BLaER1 treated with 17β-estradiol and CSF1 and Interleukin-3, amounts not matched to agents 10 nM and 100 nM (cell line): ENCODE data around the gene PIKFYVE.

Source experiments
- H3K27ac ChIP-seq, 11 experiments: shearing (Covaris generic); formaldehyde crosslinking; 2 replicates each; pipeline ENCODE4 v1.8.1; 2022
- H3K27me3 ChIP-seq, 11 experiments: shearing (Covaris generic); formaldehyde crosslinking; 2 replicates each; pipeline ENCODE4 v1.8.1; 2022
- H3K36me3 ChIP-seq, 11 experiments: shearing (Covaris generic); formaldehyde crosslinking; 2 replicates each; pipeline ENCODE4 v1.8.1; 2022
- H3K4me1 ChIP-seq, 10 experiments: shearing (Covaris generic); formaldehyde crosslinking; 2 replicates each; pipeline ENCODE4 v1.8.1; 2022
- H3K4me2 ChIP-seq, 11 experiments: shearing (Covaris generic); formaldehyde crosslinking; 2 replicates each; pipeline ENCODE4 v1.8.1; 2022
- H3K4me3 ChIP-seq, 10 experiments: shearing (Covaris generic); formaldehyde crosslinking; 2 replicates each; pipeline ENCODE4 v1.8.1; 2022
- H3K9ac ChIP-seq, 11 experiments: shearing (Covaris generic); formaldehyde crosslinking; 2 replicates each; pipeline ENCODE4 v1.8.1; 2022
- H3K9me3 ChIP-seq, 11 experiments: shearing (Covaris generic); formaldehyde crosslinking; replicated peaks in 1 of 11; 2 replicates each; pipeline ENCODE4 v1.8.1; 2022
- H4K20me1 ChIP-seq, 11 experiments: shearing (Covaris generic); formaldehyde crosslinking; 2 replicates each; pipeline ENCODE4 v1.8.1; 2022
- Cebpa-rat ChIP-seq, 11 experiments: shearing (Covaris generic); IDR thresholded peaks; 2 replicates each; pipeline ENCODE4 v1.8.1; 2022

PIKFYVE gene

GRCh38 chr2:208240619-208241209 is 25.3 kb upstream of the PIKFYVE start:
- TF ChIP-seq Cebpa-rat (IDR thresholded peaks at IDR 0.05), result no peak
- no peak overlapping the region for H3K9ac ChIP-seq
- no peaks in the 10 kb centered on the region for H3K9me3 ChIP-seq
- H3K4me1 ChIP-seq, result peaks cover 0 to under 1% (median 0%) of the 10 kb centered on the region in 10 experiments; a peak in 2 of 20 replicates
- H3K27me3 ChIP-seq, result no peaks in the 10 kb centered on the region
- H3K4me3 ChIP-seq, result no peak overlapping the region
- no peaks in the 10 kb centered on the region for H4K20me1 ChIP-seq
- H3K36me3 ChIP-seq, result peaks cover 97 to 100% (median 99%) of the 10 kb centered on the region in 11 experiments
- H3K27ac ChIP-seq, result no peak overlapping the region
- no peak overlapping the region for H3K4me2 ChIP-seq

GRCh38 chr2:208244422-208244821 is 21.6 kb upstream of the PIKFYVE start:
- no peaks in the 10 kb centered on the region for H3K9me3 ChIP-seq
- no peak overlapping the region for H3K4me2 ChIP-seq
- no peaks in the 10 kb centered on the region for H3K27me3 ChIP-seq
- no peak overlapping the region for H3K27ac ChIP-seq
- H3K9ac ChIP-seq, result no peak overlapping the region
- H4K20me1 ChIP-seq, result no peaks in the 10 kb centered on the region
- H3K4me1 ChIP-seq, result peaks cover 13 to 38% (median 20%) of the 10 kb centered on the region in 10 experiments; a peak in 18 of 20 replicates
- no peak for TF ChIP-seq Cebpa-rat (IDR thresholded peaks at IDR 0.05)
- H3K4me3 ChIP-seq, result no peak overlapping the region
- H3K36me3 ChIP-seq, result peaks cover 90 to 100% (median 99%) of the 10 kb centered on the region in 11 experiments

GRCh38 chr2:208245746-208246145 is 20.3 kb upstream of the PIKFYVE start:
- no peaks in the 10 kb centered on the region for H3K27me3 ChIP-seq
- H3K36me3 ChIP-seq, result peaks cover 85 to 100% (median 99%) of the 10 kb centered on the region in 11 experiments
- H3K9me3 ChIP-seq, result no peaks in the 10 kb centered on the region
- peak overlapping the region in 1 of 11 experiments; percentile 88; a peak in 3 of 22 replicates for H3K4me2 ChIP-seq
- peaks cover 21 to 51% (median 31%) of the 10 kb centered on the region in 10 experiments for H3K4me1 ChIP-seq
- no peaks in the 10 kb centered on the region for H4K20me1 ChIP-seq
- no peak overlapping the region for H3K9ac ChIP-seq
- H3K27ac ChIP-seq, result no peak overlapping the region
- no peak for TF ChIP-seq Cebpa-rat (IDR thresholded peaks at IDR 0.05)
- no peak overlapping the region for H3K4me3 ChIP-seq

- H3K9ac ChIP-seq, result no peak overlapping the region
- no peak overlapping the region for H3K27ac ChIP-seq
- H3K9me3 ChIP-seq, result no peaks in the 10 kb centered on the region
- peak overlapping the region in 3 of 11 experiments; percentile 39 to 88 (median 81); a peak in 5 of 22 replicates for H3K4me2 ChIP-seq
- H3K4me1 ChIP-seq, result peaks cover 50 to 80% (median 59%) of the 10 kb centered on the region in 10 experiments
- H3K27me3 ChIP-seq, result no peaks in the 10 kb centered on the region
- H3K4me3 ChIP-seq, result no peak overlapping the region
- TF ChIP-seq Cebpa-rat (IDR thresholded peaks at IDR 0.05), result no peak
- peaks cover 69 to 100% (median 88%) of the 10 kb centered on the region in 11 experiments for H3K36me3 ChIP-seq
- peaks cover 0 to 8% (median 0%) of the 10 kb centered on the region in 11 experiments; a peak in 3 of 22 replicates for H4K20me1 ChIP-seq
Observed at GRCh38 chr2:208248601-208249000, 17.5 kb upstream of the PIKFYVE start.

GRCh38 chr2:208249296-208249695 is 16.8 kb upstream of the PIKFYVE start:
- no peak for TF ChIP-seq Cebpa-rat (IDR thresholded peaks at IDR 0.05)
- Histone ChIP-seq H3K4me3 (no peak overlapping the region), H3K9me3 (no peaks in the 10 kb centered on the region), H3K36me3 (peaks cover 62 to 93% (median 81%) of the 10 kb centered on the region in 11 experiments), H3K9ac (no peak overlapping the region), H3K27ac (no peak overlapping the region), H3K4me1 (peaks cover 55 to 81% (median 62%) of the 10 kb centered on the region in 10 experiments), H3K4me2 (peak overlapping the region in 3 of 11 experiments; percentile 88 to 92 (median 90); a peak in 3 of 22 replicates), H3K27me3 (no peaks in the 10 kb centered on the region), H4K20me1 (peaks cover 0 to 12% (median 0%) of the 10 kb centered on the region in 11 experiments; a peak in 3 of 22 replicates)

GRCh38 chr2:208250388-208250787 is 15.7 kb upstream of the PIKFYVE start:
- Histone ChIP-seq H3K4me2 (peak overlapping the region; percentile 45 to 93 (median 88); a peak in 21 of 22 replicates), H3K9me3 (no peaks in the 10 kb centered on the region), H4K20me1 (peaks cover 0 to 12% (median 0%) of the 10 kb centered on the region in 11 experiments; a peak in 5 of 22 replicates), H3K4me3 (peak overlapping the region in 2 of 10 experiments; percentile 14 to 42; a peak in 4 of 20 replicates), H3K36me3 (peaks cover 51 to 82% (median 71%) of the 10 kb centered on the region in 11 experiments), H3K9ac (peak overlapping the region in 8 of 11 experiments; percentile 8 to 63 (median 50); a peak in 13 of 22 replicates), H3K27me3 (no peaks in the 10 kb centered on the region), H3K4me1 (peaks cover 55 to 81% (median 63%) of the 10 kb centered on the region in 10 experiments), H3K27ac (peak overlapping the region in 10 of 11 experiments; percentile 47 to 81 (median 61); a peak in 17 of 22 replicates)
- TF ChIP-seq Cebpa-rat (IDR thresholded peaks at IDR 0.05), result no peak

GRCh38 chr2:208251098-208251497 is 15.0 kb upstream of the PIKFYVE start:
- no peak for TF ChIP-seq Cebpa-rat (IDR thresholded peaks at IDR 0.05)
- peak overlapping the region; percentile 45 to 93 (median 88); a peak in 20 of 22 replicates for H3K4me2 ChIP-seq
- H3K4me3 ChIP-seq, result peak overlapping the region in 4 of 10 experiments; percentile 3 to 46 (median 20); a peak in 1 of 20 replicates
- H4K20me1 ChIP-seq, result peaks cover 0 to 12% (median 0%) of the 10 kb centered on the region in 11 experiments; a peak in 5 of 22 replicates
- H3K27me3 ChIP-seq, result no peaks in the 10 kb centered on the region
- peak overlapping the region in 3 of 11 experiments; percentile 21 to 31 (median 22); a peak in 5 of 22 replicates for H3K9ac ChIP-seq
- peaks cover 60 to 83% (median 70%) of the 10 kb centered on the region in 10 experiments for H3K4me1 ChIP-seq
- H3K36me3 ChIP-seq, result peaks cover 44 to 75% (median 63%) of the 10 kb centered on the region in 11 experiments
- H3K9me3 ChIP-seq, result no peaks in the 10 kb centered on the region
- peak overlapping the region in 10 of 11 experiments; percentile 47 to 81 (median 61); a peak in 13 of 22 replicates for H3K27ac ChIP-seq

- 0 out of 22 replicates have a peak, but pooled peaks of 1 of the 11 experiments have one; percentile 36 for TF ChIP-seq Cebpa-rat (IDR thresholded peaks at IDR 0.05)
- no peaks in the 10 kb centered on the region for H3K9me3 ChIP-seq
- H3K36me3 ChIP-seq, result peaks cover 35 to 57% (median 46%) of the 10 kb centered on the region in 11 experiments
- peaks cover 0 to 12% (median 0%) of the 10 kb centered on the region in 11 experiments; a peak in 5 of 22 replicates for H4K20me1 ChIP-seq
- peak overlapping the region; percentile 10 to 81 (median 47); a peak in 17 of 22 replicates for H3K27ac ChIP-seq
- peak overlapping the region; percentile 88 to 94 (median 91) for H3K4me2 ChIP-seq
- no peaks in the 10 kb centered on the region for H3K27me3 ChIP-seq
- peak overlapping the region; percentile 84 to 98 (median 96); a peak in 17 of 20 replicates for H3K4me3 ChIP-seq
- peaks cover 50 to 69% (median 59%) of the 10 kb centered on the region in 10 experiments for H3K4me1 ChIP-seq
- H3K9ac ChIP-seq, result peak overlapping the region in 9 of 11 experiments; percentile 60 to 85 (median 79); a peak in 12 of 22 replicates
Observed at GRCh38 chr2:208252716-208253492, 13.2 kb upstream of the PIKFYVE start.
